Umbilical cord (tissue), 2 donors: Measurements from ENCODE around the gene FAS. TPM values are rescaled to one million over a fixed set of nuclear protein-coding genes. Genes with fewer than 3 reads are reported as not detected.

Experiments
- DNase-seq: peaks from one replicate; pipeline ENCODE4 v3.0.0-alpha.2; 2015; ENCODE audit warnings: low spot score
- total RNA-seq: library from RNA; depleted of rRNA; stranded (reverse); fragments of >200 nt; gene quantifications from one replicate; pipeline ENCODE4 v1.2.3, GENCODE V29; 2014; ENCODE audit warnings: low replicate concordance; ENCODE audit not compliant: insufficient read depth

Gene FAS
- total RNA-seq, 1 donor from 2014 or later, result 108 TPM

GRCh38 chr10:88971221-88972061, 19.2 kb upstream of the FAS start:
- DNase-seq, result peak; percentile 63

GRCh38 chr10:88974012-88974411, 16.6 kb upstream of the FAS start:
- no peak for DNase-seq

GRCh38 chr10:88974446-88975376, 15.9 kb upstream of the FAS start:
- no peak for DNase-seq

- DNase-seq, result no peak
These were observed 15.2 kb upstream of the FAS start for GRCh38 chr10:88975377-88975720.

GRCh38 chr10:88978463-88978862, 12.1 kb upstream of the FAS start:
- no peak for DNase-seq

GRCh38 chr10:88979153-88979562, 11.4 kb upstream of the FAS start:
- peak; percentile 85 for DNase-seq

- no peak for DNase-seq
These were observed 11.0 kb upstream of the FAS start for GRCh38 chr10:88979603-88980002.

- no peak for DNase-seq
These were observed 10.4 kb upstream of the FAS start for GRCh38 chr10:88980247-88980646.

- DNase-seq, result peak; percentile 77
These were observed 9.8 kb upstream of the FAS start for GRCh38 chr10:88980800-88981199.

- no peak for DNase-seq
These were observed 9.2 kb upstream of the FAS start for GRCh38 chr10:88981435-88981834.

GRCh38 chr10:88982366-88982765, 8.2 kb upstream of the FAS start:
- DNase-seq, result peak; percentile 72

GRCh38 chr10:88983206-88983605, 7.4 kb upstream of the FAS start:
- peak; percentile 37 for DNase-seq

- no peak for DNase-seq
These were observed 6.7 kb upstream of the FAS start for GRCh38 chr10:88983939-88984338.

- no peak for DNase-seq
These were observed 6.1 kb upstream of the FAS start for GRCh38 chr10:88984525-88984924.

- DNase-seq, result peak; percentile 57
These were observed 3.9 kb upstream of the FAS start for GRCh38 chr10:88986549-88987242.

GRCh38 chr10:88987243-88987725, 3.3 kb upstream of the FAS start:
- DNase-seq, result no peak

GRCh38 chr10:88987840-88988239, 2.8 kb upstream of the FAS start:
- no peak for DNase-seq

GRCh38 chr10:88989423-88989822, 1.2 kb upstream of the FAS start:
- DNase-seq, result no peak

GRCh38 chr10:88989824-88990383, 694 bp upstream of the FAS start:
- DNase-seq, result peak; percentile 74

GRCh38 chr10:88991161-88991898, 732 bp downstream of the FAS start:
- peak; percentile 81 for DNase-seq

- no peak for DNase-seq
These were observed 1.3 kb downstream of the FAS start for GRCh38 chr10:88991899-88992320.
